SK-N-SH (cell line): ENCODE data around the gene IRX3. TPM values are rescaled to one million over a fixed set of nuclear protein-coding genes. Genes with fewer than 3 reads are reported as not detected.

Experiments used
- CTCF ChIA-PET: fragments of 300-600, 350-600 bp; formaldehyde crosslinking; extraction: SDS; loops from one replicate; lab custom pipeline; 2021; lab: Yijun Ruan, JAX
- POLR2A ChIA-PET: fragments of 350-600 bp; sonication (Branson Sonifier 250); formaldehyde crosslinking; extraction: SDS; loops from one replicate; lab custom pipeline; 2020; ENCODE audit warnings: antibody characterized with exemption, inconsistent platforms; lab: Yijun Ruan, JAX
- DNase-seq: peaks from one replicate; pipeline ENCODE4 v3.0.0; 2012
- H2AFZ ChIP-seq: fragments of 200-600 bp; sonication (generic); 2 replicates; pipeline ENCODE4 v1.8.1; 2016; ENCODE audit warnings: antibody characterized with exemption, mild to moderate bottlenecking, low read depth
- H3F3A ChIP-seq: fragments of 200-600 bp; sonication (generic); replicated peaks from 2 replicates; pipeline ENCODE3; 2016; ENCODE audit warnings: antibody characterized with exemption, mild to moderate bottlenecking; ENCODE audit not compliant: insufficient read depth
- H3K27ac ChIP-seq, 2 experiments: fragments of 200-500 bp in 1 of 2; fragments of 200-600 bp in 1 of 2; sonication (Bioruptor generic) in 1 of 2; sonication (generic), shearing (Covaris generic) in 1 of 2; 2 replicates each; pipeline versions ENCODE4 v1.5.1 to v1.6.1; 2014 to 2016; ENCODE audit warnings: low read depth in 2 of 2, inconsistent platforms in 1 of 2, low read length in 1 of 2, mild to moderate bottlenecking in 1 of 2, mixed read lengths in 1 of 2
- H3K27me3 ChIP-seq: fragments of 200-600 bp; sonication (generic), shearing (Covaris generic); 2 replicates; pipeline ENCODE4 v1.6.1; 2016; ENCODE audit warnings: mixed run types; ENCODE audit not compliant: insufficient read depth
- H3K36me3 ChIP-seq, 2 experiments: fragments of 200-500 bp in 1 of 2; fragments of 200-600 bp in 1 of 2; sonication (Bioruptor generic) in 1 of 2; sonication (generic) in 1 of 2; replicated peaks in 1 of 2; 2 replicates each; pipeline versions ENCODE3 to v1.5.1; 2014 to 2016; ENCODE audit warnings: low read length in 1 of 2, mild to moderate bottlenecking in 1 of 2; ENCODE audit not compliant: insufficient read depth in 2 of 2, control insufficient read depth in 1 of 2
- H3K4me1 ChIP-seq, 2 experiments: fragments of 200-500 bp in 1 of 2; fragments of 200-600 bp in 1 of 2; sonication (Bioruptor generic) in 1 of 2; sonication (generic), shearing (Covaris generic) in 1 of 2; 2 replicates each; pipeline versions ENCODE4 v1.5.1 to v1.6.1; 2014 to 2016; ENCODE audit warnings: low read depth in 1 of 2, low read length in 1 of 2, mixed run types in 1 of 2; ENCODE audit not compliant: insufficient read depth in 2 of 2, control insufficient read depth in 1 of 2
- H3K4me2 ChIP-seq: fragments of 200-600 bp; sonication (generic), shearing (Covaris generic); 2 replicates; pipeline ENCODE4 v1.6.1; 2017; ENCODE audit warnings: mixed run types
- H3K4me3 ChIP-seq, 2 experiments: fragments of 200-500 bp in 1 of 2; fragments of 200-600 bp in 1 of 2; sonication (Bioruptor generic) in 1 of 2; sonication (generic), shearing (Covaris generic) in 1 of 2; 2 replicates each; pipeline versions ENCODE4 v1.5.1 to v1.8.1; 2014 to 2016; ENCODE audit warnings: low read depth in 2 of 2, inconsistent platforms in 1 of 2, low read length in 1 of 2, mild to moderate bottlenecking in 1 of 2, mixed read lengths in 1 of 2, moderate library complexity in 1 of 2
- H3K79me2 ChIP-seq: fragments of 200-600 bp; sonication (generic); 2 replicates; pipeline ENCODE4 v1.8.1; 2017; ENCODE audit warnings: mild to moderate bottlenecking; ENCODE audit not compliant: insufficient read depth
- H3K9ac ChIP-seq: fragments of 200-600 bp; sonication (generic); 2 replicates; pipeline ENCODE4 v1.6.1; 2017; ENCODE audit warnings: mixed run types
- H3K9me2 ChIP-seq: fragments of 200-600 bp; sonication (generic); 2 replicates; pipeline ENCODE4 v1.6.1; 2017; ENCODE audit warnings: mixed run types
- H3K9me3 ChIP-seq: fragments of 200-600 bp; sonication (generic); 2 replicates; pipeline ENCODE4 v1.6.1; 2017; ENCODE audit warnings: mixed run types, mild to moderate bottlenecking, moderate library complexity
- H4K20me1 ChIP-seq: fragments of 200-600 bp; sonication (generic); 2 replicates; pipeline ENCODE4 v1.6.1; 2017; ENCODE audit warnings: mild to moderate bottlenecking, mixed run types; ENCODE audit not compliant: insufficient read depth
- ELF1 ChIP-seq: IDR thresholded peaks from 2 replicates; pipeline ENCODE4 v1.4.0; 2012
- FOXJ3 ChIP-seq: sonication (generic); formaldehyde crosslinking; IDR thresholded peaks from 2 replicates; pipeline ENCODE4 v1.5.1; 2020; ENCODE audit warnings: mild to moderate bottlenecking, missing genetic modification reagents
- FOXM1 ChIP-seq: IDR thresholded peaks from 2 replicates; pipeline ENCODE4 v1.4.0; 2012; ENCODE audit warnings: low read depth, mild to moderate bottlenecking
- IRF3 ChIP-seq: fragments of 150-350 bp; IDR thresholded peaks from 2 replicates; pipeline ENCODE4 v1.6.1; 2016; ENCODE audit warnings: mild to moderate bottlenecking, low read depth, low read length
- MAX ChIP-seq: IDR thresholded peaks from 2 replicates; pipeline ENCODE4 v1.4.0; 2012; ENCODE audit warnings: low read depth
- MEF2A ChIP-seq: IDR thresholded peaks from 2 replicates; pipeline ENCODE4 v1.4.0; 2012; ENCODE audit warnings: low read depth, borderline replicate concordance
- POLR2AphosphoS5 ChIP-seq: IDR thresholded peaks from 2 replicates; pipeline ENCODE4 v1.6.1; 2012; ENCODE audit warnings: low read depth, low read length
- RCOR1 ChIP-seq: fragments of 150-350 bp; IDR thresholded peaks from 2 replicates; pipeline ENCODE4 v1.6.1; 2017; ENCODE audit warnings: antibody characterized with exemption, low read length
- REST ChIP-seq: IDR thresholded peaks from 2 replicates; pipeline ENCODE4 v1.6.1; 2012; ENCODE audit warnings: mild to moderate bottlenecking, low read depth, low read length, moderate library complexity
- SIN3A ChIP-seq: IDR thresholded peaks from 2 replicates; pipeline ENCODE4 v1.6.1; 2012; ENCODE audit warnings: low read depth, mild to moderate bottlenecking, low read length, moderate library complexity, borderline replicate concordance
- TAF1 ChIP-seq: IDR thresholded peaks from 2 replicates; pipeline ENCODE4 v1.6.1; 2012; ENCODE audit warnings: low read depth, mild to moderate bottlenecking, low read length, moderate library complexity, borderline replicate concordance
- TCF12 ChIP-seq: IDR thresholded peaks from 2 replicates; pipeline ENCODE4 v1.4.0; 2012
- TEAD4 ChIP-seq: IDR thresholded peaks from 2 replicates; pipeline ENCODE4 v1.4.0; 2012; ENCODE audit warnings: mild to moderate bottlenecking, borderline replicate concordance; ENCODE audit not compliant: insufficient read depth
- ZBTB33 ChIP-seq: IDR thresholded peaks from 2 replicates; pipeline ENCODE4 v1.4.0; 2012; ENCODE audit warnings: low read depth, borderline replicate concordance
- WGBS: methylation state at CpG from one replicate; pipeline ENCODE4 v1.1.6; 2017; ENCODE audit warnings: low lambda C conversion rate; 5-methylcytosine and 5-hydroxymethylcytosine counted together
- polyA plus RNA-seq, 3 experiments: library from polyadenylated mRNA; depleted of rRNA; stranded (reverse); fragments of >200 nt; gene quantifications; 2 replicates each; pipeline ENCODE4 v1.2.3, GENCODE V29; 2012

IRX3 gene
- polyA plus RNA-seq, 1 of the 3 experiments (the other 2 are of a cell fraction): 7.1 TPM

- Histone ChIP-seq H3K4me3 (no peak overlapping the region), H3F3A (no peaks in the 10 kb centered on the region), H3K36me3 (no peaks in the 10 kb centered on the region), H3K79me2 (no peaks in the 10 kb centered on the region), H3K4me2 (no peak overlapping the region)
- DNase-seq: no peak
- POLR2A ChIA-PET: no interaction called here
- CTCF ChIA-PET: no interaction called here
- no peak for TF ChIP-seq SIN3A
- TF ChIP-seq RCOR1: no peak
- no peak for TF ChIP-seq ELF1
- TF ChIP-seq, all 33 proteins: peak for 0
- Histone ChIP-seq H3K4me1 (no peaks in the 10 kb centered on the region), H3K9me2 (no peaks in the 10 kb centered on the region), H4K20me1 (no peaks in the 10 kb centered on the region), H2AFZ (no peak overlapping the region), H3K9ac (no peak overlapping the region), H3K9me3 (no peaks in the 10 kb centered on the region), H3K27me3 (no peaks in the 10 kb centered on the region), H3K27ac (no peak overlapping the region)
- 66% methylated on average over 3 of the region's 3 CpGs for WGBS
These were observed 48.6 kb upstream of the IRX3 start for GRCh38 chr16:54335230-54335629.

- Histone ChIP-seq H3K79me2 (no peaks in the 10 kb centered on the region), H3K36me3 (no peaks in the 10 kb centered on the region), H4K20me1 (no peaks in the 10 kb centered on the region), H3K9me3 (no peaks in the 10 kb centered on the region), H3K4me1 (no peaks in the 10 kb centered on the region), H2AFZ (no peak overlapping the region), H3K4me3 (no peak overlapping the region), H3K9ac (no peak overlapping the region), H3K4me2 (no peak overlapping the region), H3K27ac (no peak overlapping the region), H3K27me3 (no peaks in the 10 kb centered on the region), H3F3A (no peaks in the 10 kb centered on the region), H3K9me2 (no peaks in the 10 kb centered on the region)
- 76% methylated on average over 2 of the region's 2 CpGs for WGBS
- TF ChIP-seq TCF12 (no peak), MEF2A (no peak), POLR2AphosphoS5 (no peak), TAF1 (no peak)
- ChIA-PET CTCF (no interaction called here), POLR2A (no interaction called here)
- no peak for DNase-seq
These were observed 47.6 kb upstream of the IRX3 start for GRCh38 chr16:54334208-54334607.

- DNase-seq: no peak
- H3K27ac ChIP-seq: no peak overlapping the region
- POLR2A ChIA-PET: no interaction called here
- H3K9ac ChIP-seq: no peak overlapping the region
- no peaks in the 10 kb centered on the region for H3K9me2 ChIP-seq
- no peaks in the 10 kb centered on the region for H3K79me2 ChIP-seq
- H3K4me2 ChIP-seq: no peak overlapping the region
- CTCF ChIA-PET: interaction anchor here (0.7 to 1.2 kb wide), 2 partner anchors 31 to 992 kb away, joined by 3 read pairs; partner anchors contain the start of gene IRX6
- no peaks in the 10 kb centered on the region for H3K9me3 ChIP-seq
- H3K36me3 ChIP-seq: no peaks in the 10 kb centered on the region
- no peaks in the 10 kb centered on the region for H3K27me3 ChIP-seq
- no peaks in the 10 kb centered on the region for H3K4me1 ChIP-seq
- H2AFZ ChIP-seq: no peak overlapping the region
- H4K20me1 ChIP-seq: no peaks in the 10 kb centered on the region
- H3F3A ChIP-seq: no peaks in the 10 kb centered on the region
- 74% methylated on average over 7 of the region's 7 CpGs for WGBS
- no peak overlapping the region for H3K4me3 ChIP-seq
- TF ChIP-seq FOXJ3 (CRISPR knock-in tag): no peak
- no peak for TF ChIP-seq SIN3A
- no peak for TF ChIP-seq TEAD4
- TF ChIP-seq FOXM1: no peak
- no peak for TF ChIP-seq POLR2AphosphoS5
- TF ChIP-seq TAF1: no peak
- no peak for TF ChIP-seq IRF3
- TF ChIP-seq REST: no peak
- TF ChIP-seq ZBTB33: no peak
- no peak for TF ChIP-seq MAX
- TF ChIP-seq RCOR1: no peak
These were observed 44.8 kb upstream of the IRX3 start for GRCh38 chr16:54331241-54332002.
